COLO668 (cell line): ENCODE data around the gene SMO.

Experiments
- DNase-seq: peaks from one replicate; lab custom pipeline; 2025; ENCODE audit not compliant: unreplicated experiment; lab: John Stamatoyannopoulos, UW

The SMO gene

GRCh38 chr7:129188372-129188891 is at the start of gene SMO:
SMO (plus strand) TSS chr7:129188633; CDS start chr7:129189152, 519 bp downstream.
- DNase-seq: no peak

DNA sequence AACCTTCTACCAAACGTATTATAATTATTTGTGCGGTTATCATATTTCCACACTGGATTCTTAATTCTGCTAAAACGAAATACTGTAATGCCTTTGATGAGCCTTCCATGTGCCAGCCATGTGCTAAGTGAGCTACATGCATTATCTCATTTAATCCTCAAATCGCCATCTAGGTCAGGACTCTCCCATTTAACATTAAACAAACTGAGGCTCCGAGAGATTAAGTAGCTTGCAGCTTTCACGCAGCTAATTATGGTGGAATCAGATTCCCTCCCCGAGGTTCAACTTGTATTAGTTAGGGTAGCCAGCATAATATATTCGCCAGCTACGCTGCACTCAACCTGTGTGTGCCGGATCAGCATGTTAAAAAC is 44.7 kb upstream of the SMO start:
- no peak for DNase-seq

GRCh38 chr7:129144095-129144833 is 44.2 kb upstream of the SMO start, which contains the start of gene TSPAN33:
TSPAN33 (plus strand) TSS chr7:129144707; CDS start chr7:129144981, 274 bp downstream.
- peak; percentile 82 for DNase-seq

- DNase-seq: no peak
These were observed 43.4 kb upstream of the SMO start for GRCh38 chr7:129144834-129145668.

GRCh38 chr7:129146237-129146979 is 42.0 kb upstream of the SMO start:
- DNase-seq: no peak

DNA sequence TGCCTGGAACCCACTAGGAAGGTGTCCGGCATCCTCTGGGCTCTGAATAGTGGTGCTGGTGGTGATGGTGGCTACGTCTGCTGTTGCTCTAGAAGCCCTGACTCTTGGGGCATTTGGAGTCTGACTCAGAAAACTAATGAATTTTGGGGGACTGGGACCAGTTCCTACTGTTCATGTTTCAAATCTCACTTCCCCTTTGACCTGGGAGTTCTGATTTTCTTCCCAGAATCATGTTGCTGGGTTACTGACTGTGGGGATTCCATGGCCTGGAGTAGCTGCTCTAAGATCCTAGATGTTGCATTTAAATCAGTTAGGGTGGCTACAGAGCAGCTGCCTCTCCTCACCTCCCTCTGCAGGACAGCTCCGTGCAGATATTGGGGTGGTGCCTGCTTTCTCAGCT is 40.7 kb upstream of the SMO start:
- DNase-seq: no peak

DNA sequence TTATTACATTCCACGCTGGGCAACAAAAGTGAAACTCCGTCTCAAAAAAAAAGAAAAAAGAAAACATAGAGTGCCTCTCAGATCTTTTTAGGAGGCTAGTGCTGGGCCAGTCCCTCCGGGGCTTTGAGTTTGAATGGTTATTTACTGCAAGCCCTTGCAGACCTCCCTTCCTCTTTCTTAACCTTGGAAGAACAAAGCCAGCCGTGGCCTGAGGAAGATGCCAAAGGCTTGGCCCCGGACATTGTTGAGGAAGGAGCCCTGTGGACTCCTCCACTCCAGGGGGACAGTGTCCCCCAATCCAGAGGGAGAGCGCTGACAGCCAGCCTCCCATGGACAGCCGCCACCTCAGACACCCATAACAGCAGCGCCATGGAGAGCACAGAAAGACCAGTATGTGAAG is 38.9 kb upstream of the SMO start:
- no peak for DNase-seq

- DNase-seq: no peak
These were observed 38.0 kb upstream of the SMO start for GRCh38 chr7:129150199-129150996.

DNA sequence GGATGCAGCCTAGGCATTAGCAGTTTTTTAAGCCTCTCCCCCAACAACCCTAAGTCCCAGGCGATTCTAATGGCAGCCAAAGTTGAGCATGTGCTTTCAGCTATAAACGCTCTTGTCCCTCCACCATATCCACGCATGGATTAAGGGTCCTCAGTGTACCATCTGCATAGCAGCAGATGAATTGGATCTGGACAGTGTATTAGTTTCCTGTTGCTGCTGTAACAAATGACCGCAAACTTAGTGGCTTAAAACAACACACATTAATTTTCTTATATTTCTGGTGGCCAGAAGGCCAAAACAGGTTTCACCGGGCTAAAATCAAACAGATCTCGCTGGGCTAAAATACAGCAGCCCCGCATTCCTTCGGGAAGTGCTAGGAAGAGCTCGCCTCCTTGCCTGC is 30.8 kb upstream of the SMO start:
- DNase-seq: no peak

- no peak for DNase-seq
These were observed 28.9 kb upstream of the SMO start for GRCh38 chr7:129159539-129159938.

DNA sequence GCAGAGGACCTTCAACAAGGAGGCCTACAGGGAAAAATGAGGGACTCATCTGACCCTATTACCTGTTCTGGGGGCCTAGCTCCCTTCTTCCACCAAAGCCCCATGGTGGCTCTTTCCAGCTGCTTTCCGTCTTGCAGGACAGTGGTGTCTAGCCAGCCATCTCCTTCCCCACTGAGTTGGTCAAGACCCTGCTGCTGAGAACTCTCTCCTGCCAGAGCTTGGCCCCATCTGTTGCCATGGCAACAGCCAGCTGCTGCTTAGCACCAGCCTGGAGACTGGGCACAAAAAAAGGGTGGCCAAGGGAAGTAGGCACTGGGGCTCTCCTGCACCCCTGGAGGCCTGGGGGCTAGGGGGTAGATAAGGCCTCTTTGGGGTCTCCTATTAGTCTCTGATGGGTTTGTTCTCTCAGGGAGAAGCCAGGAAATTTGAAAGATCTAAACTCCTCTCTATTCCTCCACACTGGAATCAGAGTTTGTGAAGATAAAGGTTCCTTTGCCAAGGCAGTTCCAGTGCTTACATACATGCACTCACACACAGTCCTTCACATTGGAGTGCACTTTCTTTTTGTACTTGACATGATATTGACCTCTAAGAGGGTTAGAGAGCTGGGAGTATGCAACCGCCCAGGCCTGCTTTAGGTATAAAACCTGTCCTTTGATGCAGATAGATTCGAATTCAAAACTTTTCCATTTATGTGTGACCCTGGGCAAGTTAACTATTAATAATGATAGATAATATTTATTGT is 28.1 kb upstream of the SMO start:
- DNase-seq: peak; percentile 35

DNA sequence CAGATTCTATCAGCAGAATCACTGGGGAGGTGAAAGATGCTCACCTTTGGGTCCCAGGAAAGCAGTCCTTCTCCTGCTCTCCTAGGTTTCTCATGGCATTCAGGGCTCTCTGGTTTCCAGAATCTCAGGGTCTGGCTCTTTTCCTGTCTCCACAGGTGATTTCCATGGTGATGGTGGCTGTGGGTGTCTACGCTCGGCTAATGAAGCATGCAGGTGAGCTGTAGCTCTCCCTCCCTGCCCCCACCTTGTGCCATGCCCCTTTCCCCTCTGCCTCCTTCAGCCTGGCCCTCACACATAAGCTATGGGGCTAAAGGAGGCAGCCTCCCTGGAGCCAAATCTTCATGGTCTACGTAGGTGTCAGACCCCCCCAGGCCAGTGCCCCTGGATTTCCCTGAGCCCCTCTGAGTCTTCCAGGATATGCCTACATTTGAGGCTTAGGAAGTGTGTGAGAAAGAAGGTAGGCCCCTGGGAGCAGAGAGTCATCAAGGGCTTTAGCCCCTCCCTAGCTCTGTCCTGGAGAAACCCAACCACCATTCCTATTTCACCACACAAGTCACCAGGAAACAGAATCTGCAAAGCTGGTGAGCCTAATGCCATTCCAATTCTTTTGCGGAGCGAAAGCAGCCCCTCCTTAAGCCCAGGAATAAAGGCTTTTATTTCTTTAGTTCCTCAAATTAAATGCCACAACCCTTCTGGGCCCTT is 26.8 kb upstream of the SMO start:
- no peak for DNase-seq

DNA sequence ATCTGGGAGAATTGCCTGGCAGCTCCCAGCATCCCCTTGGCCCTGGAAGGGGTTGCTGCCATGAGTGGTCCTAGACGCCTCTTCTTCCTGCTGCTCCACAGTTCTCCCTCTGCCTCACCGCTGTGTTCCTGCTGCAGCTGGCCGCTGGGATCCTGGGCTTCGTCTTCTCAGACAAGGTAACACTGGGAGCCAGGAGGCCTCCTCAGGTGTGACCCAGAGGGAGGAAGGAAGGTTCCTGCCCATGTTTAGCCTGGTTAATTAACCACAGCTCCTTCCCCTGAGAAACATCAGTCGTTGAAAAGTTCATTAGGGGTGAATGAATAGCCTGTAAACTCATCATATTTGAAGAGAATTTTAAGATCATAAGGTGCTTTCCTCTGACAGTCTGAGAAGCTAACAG is 25.7 kb upstream of the SMO start:
- DNase-seq: no peak

DNA sequence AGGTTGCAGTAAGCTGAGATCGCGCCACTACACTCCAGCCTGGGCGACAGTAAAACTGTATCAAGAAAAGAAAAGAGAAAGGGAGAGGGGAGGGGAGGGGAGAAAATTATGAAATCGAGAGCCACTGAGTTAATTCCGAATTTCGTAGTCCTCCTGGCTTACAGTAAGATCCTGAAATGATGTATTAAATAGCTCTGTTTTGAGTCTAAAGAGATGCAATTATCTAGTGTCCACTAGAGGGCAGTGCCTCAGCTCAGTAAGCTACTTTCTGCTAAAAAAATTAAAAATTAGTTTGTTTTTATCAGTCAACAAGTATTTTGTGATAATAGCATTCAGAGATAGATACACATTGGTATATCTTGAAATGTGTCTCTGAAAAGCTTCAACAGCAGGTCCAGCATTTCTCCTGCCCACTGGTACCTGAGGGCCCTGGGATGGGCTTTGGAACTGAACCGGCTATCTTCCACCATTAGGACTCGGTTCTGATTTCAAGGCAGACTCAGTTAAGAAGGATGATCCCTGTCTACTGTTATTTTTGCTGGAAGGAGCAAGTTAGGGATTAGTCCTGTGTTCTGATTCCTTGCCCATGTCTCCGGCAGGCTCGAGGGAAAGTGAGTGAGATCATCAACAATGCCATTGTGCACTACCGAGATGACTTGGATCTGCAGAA is 24.4 kb upstream of the SMO start:
- peak; percentile 6 for DNase-seq

GRCh38 chr7:129166745-129167144 is 21.7 kb upstream of the SMO start:
- no peak for DNase-seq

DNA sequence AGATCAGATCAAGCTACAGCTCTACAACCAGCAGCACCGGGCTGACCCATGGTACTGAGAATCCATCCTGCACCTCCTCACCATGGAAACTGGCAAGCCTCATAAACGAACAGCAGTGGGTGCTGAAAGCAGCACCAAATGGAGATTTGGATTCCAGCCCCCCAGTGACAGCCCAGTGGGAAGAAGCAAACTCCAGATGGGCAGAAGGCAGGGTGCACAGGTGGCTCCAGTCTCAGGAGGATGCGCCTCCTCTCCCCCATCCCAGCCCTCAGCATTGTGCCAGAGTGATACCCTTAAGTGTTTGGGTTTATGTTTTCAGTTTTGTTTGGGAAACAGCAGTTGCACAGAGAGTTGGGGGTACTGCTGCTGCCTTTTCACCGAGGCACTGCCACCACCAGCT is 20.6 kb upstream of the SMO start:
- DNase-seq: no peak

DNA sequence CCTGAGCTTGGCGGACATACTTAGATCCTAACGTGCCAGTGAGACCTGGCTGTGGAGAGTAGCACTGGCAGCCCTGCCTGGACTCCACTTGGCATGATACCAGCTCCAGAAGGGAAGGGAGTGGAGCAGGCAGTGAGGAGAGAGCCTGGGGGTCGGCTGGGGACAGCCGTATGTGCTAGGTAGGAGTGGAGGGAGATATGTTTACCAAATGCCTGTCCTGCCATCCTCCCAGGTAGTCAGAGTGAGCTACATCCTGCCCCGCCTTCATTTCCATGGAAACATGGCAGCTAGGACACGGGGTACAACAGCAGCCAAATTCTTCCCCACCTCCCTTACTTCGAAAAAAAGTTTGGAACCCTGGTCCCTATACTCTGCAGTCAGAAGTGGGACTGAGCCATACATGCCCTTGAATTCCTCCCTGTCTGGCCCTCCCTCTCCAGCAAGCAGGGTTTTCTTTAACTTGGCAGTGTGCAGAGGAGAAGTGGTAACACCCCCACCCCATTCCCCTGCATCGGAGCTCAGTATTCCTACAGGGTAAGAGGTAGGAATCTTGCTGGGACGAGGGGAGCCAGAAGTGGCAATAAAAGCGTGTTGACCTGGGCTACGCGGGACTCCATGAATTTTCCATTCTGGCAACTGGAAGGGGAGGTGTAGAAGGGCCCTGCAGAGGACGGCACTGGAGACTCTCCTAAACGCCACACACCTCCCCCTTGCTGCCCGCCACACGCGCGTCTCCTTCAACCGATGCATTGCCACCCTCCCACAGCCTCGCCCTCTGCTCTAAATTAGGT is 20.0 kb upstream of the SMO start:
- DNase-seq: no peak

- DNase-seq: no peak
These were observed 19.2 kb upstream of the SMO start for GRCh38 chr7:129169171-129169671.
